CD4-positive, alpha-beta T cell treated with Interleukin-1 beta for 1 hour (primary cell): Measurements from ENCODE around the gene CA10.

Source experiments
- DNase-seq, 2 donors: peaks; one replicate each; pipeline ENCODE4 v3.0.0-alpha.2; 2020 to 2022

Gene CA10

GRCh38 chr17:51630101-51630671, 528.3 kb downstream of the CA10 start:
- DNase-seq = no peak

- DNase-seq = no peak
These were observed 529.3 kb downstream of the CA10 start for GRCh38 chr17:51629232-51629631.

GRCh38 chr17:51627779-51628178, 530.7 kb downstream of the CA10 start:
- no peak for DNase-seq

- no peak for DNase-seq
These were observed 540.0 kb downstream of the CA10 start for GRCh38 chr17:51618476-51618875.

- DNase-seq = no peak
These were observed 540.5 kb downstream of the CA10 start for GRCh38 chr17:51617986-51618385.

GRCh38 chr17:51613255-51613654, 545.3 kb downstream of the CA10 start:
- DNase-seq = no peak

- no peak for DNase-seq
These were observed 545.8 kb downstream of the CA10 start for GRCh38 chr17:51612692-51613091.

- no peak for DNase-seq
These were observed 546.9 kb downstream of the CA10 start for GRCh38 chr17:51611585-51611984.

GRCh38 chr17:51610834-51611233, 547.7 kb downstream of the CA10 start:
- no peak for DNase-seq

GRCh38 chr17:51610155-51610554, 548.4 kb downstream of the CA10 start:
- DNase-seq = no peak

- no peak for DNase-seq
These were observed 550.1 kb downstream of the CA10 start for GRCh38 chr17:51608251-51608933.

- no peak for DNase-seq
These were observed 551.0 kb downstream of the CA10 start for GRCh38 chr17:51607512-51607911.

- no peak for DNase-seq
These were observed 554.1 kb downstream of the CA10 start for GRCh38 chr17:51604299-51605020.

- DNase-seq = no peak
These were observed 556.8 kb downstream of the CA10 start for GRCh38 chr17:51601622-51602261.

- DNase-seq = no peak
These were observed 559.7 kb downstream of the CA10 start for GRCh38 chr17:51598824-51599223.

GRCh38 chr17:51597345-51597744, 561.2 kb downstream of the CA10 start:
- DNase-seq = no peak

- no peak for DNase-seq
These were observed 562.6 kb downstream of the CA10 start for GRCh38 chr17:51595826-51596398.

- no peak for DNase-seq
These were observed 568.4 kb downstream of the CA10 start for GRCh38 chr17:51590071-51590656.

GRCh38 chr17:51588063-51588462, 570.5 kb downstream of the CA10 start:
- no peak for DNase-seq

- no peak for DNase-seq
These were observed 571.0 kb downstream of the CA10 start for GRCh38 chr17:51587516-51587915.

GRCh38 chr17:51585514-51586104, 572.9 kb downstream of the CA10 start:
- no peak for DNase-seq

GRCh38 chr17:51580869-51581268, 577.6 kb downstream of the CA10 start:
- DNase-seq = no peak
